OCI-LY3 (cell line): ENCODE data around the gene JAM3.

ENCODE experiments used
- H2AFZ ChIP-seq: fragments of 200-600, 300-600 bp; shearing (Covaris generic); 2 replicates; pipeline ENCODE4 v1.6.0; 2014; ENCODE audit warnings: antibody characterized with exemption, low read depth, low read length
- H3K27ac ChIP-seq: fragments of 200-600, 300-600 bp; sonication (generic); 2 replicates; pipeline ENCODE4 v1.5.1; 2014; ENCODE audit warnings: mild to moderate bottlenecking, low read length, moderate library complexity, mixed read lengths
- H3K27me3 ChIP-seq: fragments of 200-600, 300-600 bp; sonication (generic); 2 replicates; pipeline ENCODE4 v1.6.1; 2014; ENCODE audit warnings: low read depth, low read length, mixed read lengths
- H3K36me3 ChIP-seq: fragments of 200-600, 300-600 bp; sonication (generic); replicated peaks from 2 replicates; pipeline ENCODE3; 2014; ENCODE audit warnings: low read depth, low read length, mixed read lengths
- H3K4me1 ChIP-seq: fragments of 300-600, 200-600 bp; sonication (generic); 2 replicates; pipeline ENCODE4 v1.6.1; 2014; ENCODE audit warnings: low read length, mixed read lengths
- H3K4me2 ChIP-seq: fragments of 200-600, 300-600 bp; sonication (generic); 2 replicates; pipeline ENCODE4 v1.6.1; 2014; ENCODE audit warnings: low read length, mixed read lengths
- H3K4me3 ChIP-seq: fragments of 300-600, 200-600 bp; sonication (generic); 2 replicates; pipeline ENCODE4 v1.5.1; 2014; ENCODE audit warnings: antibody characterized with exemption, mild to moderate bottlenecking, low read length, moderate library complexity
- H3K79me2 ChIP-seq: fragments of 300-600, 200-600 bp; shearing (Covaris generic); 2 replicates; pipeline ENCODE4 v1.6.1; 2014; ENCODE audit warnings: mild to moderate bottlenecking, low read length, mixed read lengths
- H3K9ac ChIP-seq: fragments of 300-600, 200-600 bp; shearing (Covaris generic); 2 replicates; pipeline ENCODE4 v1.6.0; 2014; ENCODE audit warnings: mild to moderate bottlenecking, low read length, moderate library complexity
- H3K9me3 ChIP-seq: fragments of 200-600, 300-600 bp; shearing (Covaris generic); 2 replicates; pipeline ENCODE4 v1.6.1; 2014; ENCODE audit warnings: low read length, mixed read lengths; ENCODE audit not compliant: insufficient read depth
- H4K20me1 ChIP-seq: fragments of 200-600, 300-600 bp; sonication (generic); 2 replicates; pipeline ENCODE4 v1.6.1; 2016; ENCODE audit warnings: low read length, mixed read lengths; ENCODE audit not compliant: insufficient read depth
- CTCF ChIP-seq: fragments of 200-600, 300-600 bp; sonication (generic); IDR thresholded peaks from 2 replicates; pipeline ENCODE4 v1.5.1; 2014; ENCODE audit warnings: antibody characterized with exemption, low read length, low read depth
- EZH2phosphoT487 ChIP-seq: fragments of 200-600 bp; shearing (Covaris generic); IDR thresholded peaks from 2 replicates; pipeline ENCODE4 v1.6.1; 2018; ENCODE audit warnings: antibody characterized with exemption, mixed run types, low read depth

JAM3 gene

DNA sequence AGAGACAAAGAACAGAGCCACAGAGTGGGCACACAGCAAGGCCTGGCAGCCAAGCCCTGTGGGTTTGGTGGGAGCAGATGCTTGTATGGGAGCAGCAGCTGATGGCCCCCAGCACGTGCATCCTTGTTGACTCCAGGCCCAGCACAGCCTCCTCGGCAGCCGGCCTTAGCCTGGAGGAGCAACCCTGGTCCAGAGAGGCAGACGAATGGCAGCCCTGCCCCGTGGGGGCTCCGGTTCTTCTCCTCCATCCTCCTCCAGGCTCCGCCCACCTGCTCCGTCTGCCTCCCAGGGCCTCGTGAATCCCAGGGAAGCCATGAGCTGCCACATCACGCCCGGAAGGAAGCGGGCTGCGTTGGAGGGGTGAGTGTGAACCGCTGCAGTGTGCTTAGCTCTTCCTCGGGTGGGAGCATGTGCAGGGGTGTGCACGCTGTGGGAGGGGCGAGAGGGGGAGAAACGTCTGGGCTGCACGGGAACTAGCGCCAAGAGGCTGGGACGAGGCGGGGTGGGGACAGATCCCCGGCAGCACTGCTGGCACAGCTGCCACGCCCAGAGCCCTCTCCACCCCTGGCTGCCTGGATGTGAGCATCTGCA lies 36.3 kb upstream of the JAM3 start:
- H3K36me3 ChIP-seq, result no peaks in the 10 kb centered on the region
- H3K9me3 ChIP-seq, result no peaks in the 10 kb centered on the region
- no peaks in the 10 kb centered on the region for H3K4me1 ChIP-seq
- no peaks in the 10 kb centered on the region for H3K79me2 ChIP-seq
- H3K27me3 ChIP-seq, result peaks cover 23% of the 10 kb centered on the region
- no peak overlapping the region for H2AFZ ChIP-seq
- no peak overlapping the region for H3K4me2 ChIP-seq
- H3K27ac ChIP-seq, result no peak overlapping the region
- H3K9ac ChIP-seq, result no peak overlapping the region
- no peaks in the 10 kb centered on the region for H4K20me1 ChIP-seq
- TF ChIP-seq EZH2phosphoT487, result no peak
- H3K4me3 ChIP-seq, result no peak overlapping the region

DNA sequence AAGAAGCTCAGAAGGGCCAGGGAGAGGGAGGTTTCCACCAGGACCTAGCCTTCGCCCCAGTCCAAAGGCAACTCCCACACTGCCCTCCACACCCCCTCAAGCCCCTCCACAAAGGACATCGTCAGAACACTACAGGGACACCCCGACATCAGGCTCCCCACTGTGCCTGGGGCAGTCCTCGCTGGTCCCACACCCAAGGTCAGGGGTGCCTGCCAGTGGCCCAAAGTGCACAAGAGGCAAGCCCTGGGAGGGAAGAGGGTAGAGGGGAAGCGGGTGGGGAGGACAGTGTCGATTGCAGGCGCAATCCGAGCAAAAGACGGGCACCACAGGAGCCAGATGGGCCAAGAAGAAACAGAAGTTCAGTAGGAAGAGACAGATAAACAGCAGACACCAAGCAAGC lies 35.6 kb upstream of the JAM3 start:
- Histone ChIP-seq H3K4me2 (no peak overlapping the region), H3K4me1 (no peaks in the 10 kb centered on the region), H3K9me3 (no peaks in the 10 kb centered on the region), H3K4me3 (no peak overlapping the region), H3K79me2 (no peaks in the 10 kb centered on the region), H3K9ac (no peak overlapping the region), H3K27me3 (peaks cover 20% of the 10 kb centered on the region), H3K27ac (no peak overlapping the region), H2AFZ (no peak overlapping the region), H4K20me1 (no peaks in the 10 kb centered on the region), H3K36me3 (no peaks in the 10 kb centered on the region)
- TF ChIP-seq EZH2phosphoT487 (no peak), CTCF (no peak)

DNA sequence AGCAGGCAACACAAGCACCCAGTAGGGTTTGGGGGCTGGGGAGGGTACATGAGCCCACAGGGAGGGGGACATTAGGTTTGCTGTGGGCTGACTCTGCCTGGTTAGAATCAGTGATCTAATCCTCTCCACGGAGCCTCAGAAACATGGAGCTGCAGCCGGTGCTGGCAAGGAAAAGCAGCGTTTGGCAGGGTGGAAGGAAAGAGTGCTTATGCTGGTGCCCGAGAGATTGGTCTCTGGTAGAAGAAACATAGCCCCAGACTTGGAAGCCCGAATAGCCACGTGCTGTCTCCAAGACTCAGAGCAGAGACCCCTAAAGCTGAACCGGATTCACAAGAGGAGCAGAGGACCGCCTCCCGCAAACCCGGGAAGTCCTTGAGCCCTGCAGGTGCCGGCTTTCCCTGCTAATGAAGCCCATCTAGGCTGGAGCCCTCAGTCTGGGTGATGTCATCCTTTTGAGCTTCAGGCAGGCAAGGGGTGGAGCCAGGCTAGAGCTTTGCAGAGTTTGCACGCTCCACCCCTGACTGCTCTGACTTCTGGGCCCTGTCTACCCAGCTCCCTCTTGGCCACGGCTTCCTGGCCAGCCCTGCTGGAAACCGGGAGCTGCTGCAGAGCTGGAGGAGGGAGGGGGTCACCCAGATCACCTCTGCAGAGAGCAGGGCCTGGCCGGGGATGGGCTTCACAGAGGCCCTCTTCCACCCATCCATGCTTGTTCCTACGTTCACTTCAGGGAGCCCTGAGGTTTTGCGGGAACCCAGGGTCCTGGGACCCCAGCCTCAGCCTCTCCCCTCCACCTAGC lies 35.0 kb upstream of the JAM3 start:
- no peak overlapping the region for H3K9ac ChIP-seq
- no peak overlapping the region for H3K4me2 ChIP-seq
- H3K4me1 ChIP-seq, result no peaks in the 10 kb centered on the region
- H3K27ac ChIP-seq, result no peak overlapping the region
- H3K4me3 ChIP-seq, result no peak overlapping the region
- no peak for TF ChIP-seq CTCF
- no peak for TF ChIP-seq EZH2phosphoT487
- H3K79me2 ChIP-seq, result no peaks in the 10 kb centered on the region
- H4K20me1 ChIP-seq, result no peaks in the 10 kb centered on the region
- no peaks in the 10 kb centered on the region for H3K9me3 ChIP-seq
- no peaks in the 10 kb centered on the region for H3K36me3 ChIP-seq
- H2AFZ ChIP-seq, result no peak overlapping the region
- H3K27me3 ChIP-seq, result peaks cover 14% of the 10 kb centered on the region

DNA sequence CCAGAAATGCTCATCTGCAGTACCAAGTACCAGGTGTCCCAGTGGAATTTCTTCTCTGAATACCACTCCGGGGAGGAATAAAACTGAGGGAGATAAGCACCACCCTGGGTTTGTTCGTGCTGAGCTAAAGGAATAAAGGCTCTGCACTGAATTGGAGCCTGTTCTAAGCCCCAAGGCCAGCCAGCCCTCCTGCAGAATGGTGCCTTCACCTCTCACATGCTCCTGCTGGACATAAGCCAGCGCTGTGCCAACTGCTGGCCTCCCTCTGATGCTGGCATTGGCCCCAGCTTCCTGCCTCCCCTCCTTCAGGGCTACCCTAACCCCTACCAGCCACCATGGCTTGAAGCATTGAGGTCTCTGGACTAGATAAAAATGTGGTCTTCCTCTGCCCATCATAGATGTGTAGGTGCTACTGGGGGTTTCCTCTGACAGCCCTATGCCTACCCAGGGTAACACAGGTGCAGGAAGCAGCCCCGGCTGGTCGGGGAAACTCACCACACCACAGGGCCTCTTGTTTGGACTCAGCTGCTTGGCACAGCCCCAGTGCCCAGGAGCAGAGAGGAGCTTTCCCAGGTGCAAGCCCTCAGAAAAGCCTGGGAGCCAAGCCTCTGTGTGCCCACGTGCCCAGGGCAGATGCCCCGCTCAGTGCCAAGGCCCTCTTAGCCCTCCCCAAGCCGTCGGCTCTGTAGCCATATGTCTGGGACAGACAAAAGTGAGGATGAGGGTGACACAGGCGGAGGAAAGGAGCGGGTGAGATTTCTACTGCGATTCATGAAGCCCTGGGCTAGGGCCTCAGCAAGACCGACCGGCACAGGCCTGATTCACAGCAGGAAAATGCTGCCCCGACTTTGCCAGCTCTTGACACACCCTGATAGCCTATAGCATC lies 34.1 kb upstream of the JAM3 start:
- H3K4me3 ChIP-seq, result no peak overlapping the region
- H3K27ac ChIP-seq, result no peak overlapping the region
- no peaks in the 10 kb centered on the region for H4K20me1 ChIP-seq

More for the DNA sequence above, 34.1 kb upstream of the JAM3 start:
- Histone ChIP-seq H3K9me3 (no peaks in the 10 kb centered on the region), H3K4me2 (no peak overlapping the region), H2AFZ (no peak overlapping the region), H3K9ac (no peak overlapping the region), H3K27me3 (peaks cover 7% of the 10 kb centered on the region; the same call in 1 of the 2 replicates), H3K79me2 (no peaks in the 10 kb centered on the region), H3K36me3 (no peaks in the 10 kb centered on the region), H3K4me1 (no peaks in the 10 kb centered on the region)
- TF ChIP-seq CTCF, result no peak
- TF ChIP-seq EZH2phosphoT487, result no peak
